Astrocyte of the spinal cord (primary cell): ENCODE measurements around the gene HELQ.
A peak's percentile ranks its signal among the peaks of the same experiment; 100 is the strongest.

ENCODE experiments used
- DNase-seq: peaks from one replicate; pipeline ENCODE4 v3.0.0; 2011; ENCODE audit warnings: low read depth, low spot score
- H3K4me3 ChIP-seq: 2 replicates; pipeline ENCODE4 v1.5.1; 2011; ENCODE audit warnings: low read depth, mild to moderate bottlenecking, low read length, moderate library complexity
- in situ Hi-C: cut with HindIII; loops from 2 replicates; pipeline ENCODE4 v1.10.0; 2017; ENCODE audit warnings: low sequenced_read_pairs
- TF ChIP-seq, protein P1 (sequence below): IDR thresholded peaks from 2 replicates; pipeline ENCODE4 v1.5.1; 2012; ENCODE audit warnings: low read depth, mild to moderate bottlenecking, low read length, inconsistent platforms

HELQ gene

DNA sequence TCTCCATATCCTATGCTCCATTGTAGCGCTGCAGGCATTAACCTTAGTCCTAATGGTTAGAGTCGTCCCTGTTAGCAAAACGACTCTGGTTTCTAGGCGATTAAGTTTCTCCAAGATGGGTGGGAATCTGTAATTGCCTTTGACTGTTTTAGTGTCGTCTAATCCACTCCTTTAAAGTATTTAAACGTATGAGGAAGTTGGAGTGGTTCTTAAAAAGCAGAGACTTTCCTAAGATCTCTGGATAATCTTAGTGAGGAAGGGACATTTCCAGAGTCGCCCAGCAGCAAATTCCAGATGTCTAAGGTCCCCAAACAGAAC is 520 bp upstream of the HELQ start:
- H3K4me3 ChIP-seq: peak overlapping the region; percentile 93
- no peak for DNase-seq
- TF ChIP-seq, protein P1, sequence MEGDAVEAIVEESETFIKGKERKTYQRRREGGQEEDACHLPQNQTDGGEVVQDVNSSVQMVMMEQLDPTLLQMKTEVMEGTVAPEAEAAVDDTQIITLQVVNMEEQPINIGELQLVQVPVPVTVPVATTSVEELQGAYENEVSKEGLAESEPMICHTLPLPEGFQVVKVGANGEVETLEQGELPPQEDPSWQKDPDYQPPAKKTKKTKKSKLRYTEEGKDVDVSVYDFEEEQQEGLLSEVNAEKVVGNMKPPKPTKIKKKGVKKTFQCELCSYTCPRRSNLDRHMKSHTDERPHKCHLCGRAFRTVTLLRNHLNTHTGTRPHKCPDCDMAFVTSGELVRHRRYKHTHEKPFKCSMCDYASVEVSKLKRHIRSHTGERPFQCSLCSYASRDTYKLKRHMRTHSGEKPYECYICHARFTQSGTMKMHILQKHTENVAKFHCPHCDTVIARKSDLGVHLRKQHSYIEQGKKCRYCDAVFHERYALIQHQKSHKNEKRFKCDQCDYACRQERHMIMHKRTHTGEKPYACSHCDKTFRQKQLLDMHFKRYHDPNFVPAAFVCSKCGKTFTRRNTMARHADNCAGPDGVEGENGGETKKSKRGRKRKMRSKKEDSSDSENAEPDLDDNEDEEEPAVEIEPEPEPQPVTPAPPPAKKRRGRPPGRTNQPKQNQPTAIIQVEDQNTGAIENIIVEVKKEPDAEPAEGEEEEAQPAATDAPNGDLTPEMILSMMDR: no peak
- in situ Hi-C loops: no loop called here

DNA sequence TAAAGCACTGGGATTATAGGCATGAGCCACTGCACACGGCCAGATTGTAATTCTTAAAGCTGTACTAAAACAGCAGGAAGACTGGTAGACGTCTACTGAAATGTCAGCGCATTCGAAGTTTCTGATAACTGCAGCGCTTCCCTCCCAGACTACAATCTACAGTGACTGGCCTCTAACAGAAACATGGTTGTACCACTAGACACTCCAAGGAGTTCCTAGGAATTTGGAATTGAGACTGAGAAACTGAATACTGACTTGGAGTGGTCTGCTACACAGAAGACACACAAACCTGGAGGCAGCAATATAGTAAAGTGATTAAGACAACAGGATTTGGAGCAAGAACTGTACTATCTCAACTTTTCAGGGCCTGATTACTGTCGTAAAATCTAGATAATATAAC is 937 bp downstream of the HELQ start:
- TF ChIP-seq, protein P1: no peak
- H3K4me3 ChIP-seq: peak overlapping the region; percentile 93
- DNase-seq: peak; percentile 32
- in situ Hi-C loops: no loop called here

DNA sequence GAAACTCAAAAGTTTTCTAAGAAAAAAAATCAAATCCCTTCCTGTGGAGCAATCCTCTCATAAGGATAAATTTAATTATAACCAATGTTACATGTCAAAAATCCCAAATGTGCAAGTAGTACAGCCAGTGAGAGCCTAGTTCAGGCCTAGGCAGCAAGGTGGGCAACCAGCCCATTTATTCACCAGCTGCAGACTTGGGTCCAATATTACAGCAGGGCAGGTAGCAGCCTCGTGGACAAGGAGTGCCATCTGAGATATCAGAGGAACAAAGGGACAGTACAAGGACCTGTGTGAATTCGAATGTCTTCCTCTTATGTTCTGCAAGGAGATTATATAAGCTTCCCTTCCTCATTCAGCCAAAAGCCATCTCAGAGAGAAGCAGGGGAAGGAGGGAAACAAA is 6.6 kb downstream of the HELQ start:
- TF ChIP-seq, protein P1: no peak
- no peak for DNase-seq
- H3K4me3 ChIP-seq: no peak overlapping the region
- in situ Hi-C loops: no loop called here

DNA sequence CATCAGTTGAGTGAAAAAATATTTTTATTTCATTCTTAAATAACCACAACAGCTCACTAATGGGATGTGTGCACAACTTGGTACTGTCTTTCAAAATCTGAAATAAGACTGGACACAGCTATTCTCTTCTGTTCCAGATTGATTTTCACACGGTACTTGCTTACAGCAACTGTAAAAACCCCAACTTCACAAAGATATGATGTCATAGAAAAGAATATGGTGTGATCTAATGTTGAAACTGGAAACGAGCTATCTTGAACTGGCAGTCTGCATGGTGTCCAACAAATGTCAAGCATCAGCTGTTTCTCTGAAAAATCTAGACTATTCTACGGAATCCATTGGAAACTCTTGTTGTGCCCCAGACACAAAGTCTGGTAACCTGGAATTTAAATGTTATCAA is 14.7 kb downstream of the HELQ start:
- H3K4me3 ChIP-seq: no peak overlapping the region
- DNase-seq: no peak
- in situ Hi-C loops: no loop called here
- TF ChIP-seq, protein P1: no peak

DNA sequence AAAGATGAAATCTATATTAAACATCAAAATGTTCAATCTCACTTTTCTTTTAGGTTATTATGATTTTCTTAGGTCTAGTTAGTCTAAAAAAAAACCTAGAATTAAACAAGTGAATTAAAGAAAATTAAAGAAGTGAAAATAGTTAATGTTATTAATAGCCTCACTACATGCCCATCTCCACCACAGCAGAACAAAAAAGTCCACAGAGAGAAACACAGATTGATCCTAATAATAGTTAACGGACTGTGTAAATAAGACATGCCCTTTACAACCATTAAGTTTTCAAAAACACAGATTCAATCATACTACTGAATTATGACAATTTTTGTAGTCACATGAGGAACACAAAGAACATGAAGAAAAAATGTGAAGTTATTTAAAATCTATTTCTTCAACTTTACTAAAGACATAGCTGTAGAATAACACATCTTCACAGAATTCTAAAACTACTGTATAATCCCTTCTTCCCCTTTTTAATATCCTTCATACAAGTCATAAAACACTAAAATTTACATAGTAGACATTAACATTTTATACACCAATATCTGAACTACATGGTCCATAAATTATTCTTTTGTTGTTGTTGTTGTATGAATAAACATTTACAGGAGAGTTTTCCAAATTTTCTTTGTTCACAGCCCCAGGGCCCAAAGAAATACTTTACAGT is 15.3 kb downstream of the HELQ start:
- no peak for DNase-seq
- TF ChIP-seq, protein P1: no peak
- in situ Hi-C loops: no loop called here
- no peak overlapping the region for H3K4me3 ChIP-seq

DNA sequence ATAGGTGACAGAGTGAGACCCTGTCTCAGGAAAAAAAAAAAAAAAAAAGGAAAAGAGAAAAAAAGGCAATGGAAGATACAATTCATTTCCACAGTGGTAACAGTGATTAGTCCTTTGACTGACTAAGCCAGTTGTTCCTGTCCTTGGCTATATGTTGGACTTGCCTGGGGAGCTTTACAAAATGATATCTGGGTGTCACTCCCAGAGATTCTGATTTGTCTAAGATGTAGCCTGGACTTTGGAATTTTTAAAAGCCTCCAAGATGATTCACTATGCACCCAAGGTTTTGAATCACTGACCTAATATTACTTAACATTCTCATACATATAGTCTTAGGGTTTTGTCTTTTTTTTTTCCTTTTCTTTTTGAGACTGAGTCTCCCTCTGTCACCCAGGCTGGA is 16.9 kb downstream of the HELQ start:
- H3K4me3 ChIP-seq: no peak overlapping the region
- in situ Hi-C loops: no loop called here
- TF ChIP-seq, protein P1: no peak
- no peak for DNase-seq

DNA sequence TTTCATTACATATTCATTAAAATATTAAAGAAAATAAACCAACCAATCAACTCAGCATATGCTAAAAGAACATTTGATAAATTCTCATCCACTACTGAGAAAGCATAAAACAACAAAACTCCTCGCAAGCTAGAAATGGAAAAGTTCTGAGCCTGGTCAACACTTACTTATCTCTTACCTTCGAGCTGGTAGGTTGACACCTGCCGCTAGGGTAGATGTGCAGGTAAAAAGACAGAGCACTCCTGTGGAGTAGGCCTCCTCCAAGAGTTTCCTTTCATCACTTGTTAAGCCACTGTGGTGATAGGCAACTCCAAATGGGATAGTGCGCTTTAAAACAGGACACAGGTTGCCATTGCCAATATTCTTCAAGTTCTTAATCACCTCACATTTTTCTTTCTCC is 18.9 kb downstream of the HELQ start:
- in situ Hi-C loops: no loop called here
- H3K4me3 ChIP-seq: no peak overlapping the region
- TF ChIP-seq, protein P1: no peak
- no peak for DNase-seq
